HG03439 (cell line): ENCODE measurements around the gene ZNF324.
"Not testable (repeated sequence)": the region's sequence is repeated elsewhere in the genome, so short reads cannot be mapped to it uniquely, and the experiment has no call there.

ENCODE experiments used
- ATAC-seq: cut with Tn5 transposase; IDR thresholded peaks from one replicate; pipeline ENCODE4 v1.9.1; 2021; ENCODE audit warnings: mild to moderate bottlenecking, moderate library complexity; ENCODE audit not compliant: unreplicated experiment

Gene ZNF324

GRCh38 chr19:58470837-58471543, 4.1 kb downstream of the ZNF324 start:
- not testable (repeated sequence) for ATAC-seq

- ATAC-seq = no peak
Observed at GRCh38 chr19:58471736-58472135, 4.9 kb downstream of the ZNF324 start.

- ATAC-seq = no peak
Observed at GRCh38 chr19:58473775-58474174, 6.9 kb downstream of the ZNF324 start.

- no peak for ATAC-seq
Observed at GRCh38 chr19:58474291-58474996, 7.6 kb downstream of the ZNF324 start.

DNA sequence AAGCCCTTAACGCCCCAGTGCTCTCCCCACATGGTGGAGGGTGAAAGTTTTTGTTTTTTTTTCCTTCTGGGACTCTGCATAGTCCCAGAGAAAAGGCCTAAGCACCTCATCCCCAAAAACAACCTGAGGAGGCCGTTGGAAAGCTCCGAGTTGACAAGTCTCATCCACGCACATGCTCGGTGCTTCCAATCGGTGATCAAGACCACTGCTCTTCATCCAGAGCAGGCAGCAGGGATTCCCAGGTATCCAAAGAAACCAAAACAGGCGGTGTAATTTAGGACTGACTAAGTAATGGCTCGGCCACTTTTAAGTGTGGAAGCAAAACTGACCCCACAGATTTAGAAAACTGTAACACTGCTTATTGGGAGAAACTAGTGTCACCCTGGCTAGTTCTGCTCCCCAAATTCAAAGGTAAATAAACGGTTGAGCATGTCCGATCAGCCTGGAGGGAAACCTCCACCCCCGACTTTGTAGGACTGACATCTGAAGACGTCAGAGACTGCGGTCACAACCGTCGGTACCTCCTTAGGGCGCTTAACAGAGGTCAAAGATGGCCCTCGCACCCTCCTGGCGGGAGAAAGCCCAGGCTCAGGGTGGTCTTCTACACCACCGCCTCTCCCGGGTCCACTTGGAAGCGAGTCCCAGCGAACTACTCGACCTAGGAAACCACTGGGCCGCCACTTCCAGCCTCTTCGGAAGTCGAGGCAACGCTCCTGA, 8.3 kb downstream of the ZNF324 start:
- ATAC-seq = peak; percentile 5

GRCh38 chr19:58475714-58476497, 9.0 kb downstream of the ZNF324 start, which contains the start of gene ZNF446:
TSS of gene ZNF446 (plus strand) at chr19:58476352. CDS start at chr19:58477219, 867 bp downstream.
- ATAC-seq = peak; percentile 77

- ATAC-seq = no peak
Observed at GRCh38 chr19:58476498-58477015, 9.7 kb downstream of the ZNF324 start.

GRCh38 chr19:58477130-58477529, 10.2 kb downstream of the ZNF324 start:
- ATAC-seq = no peak

- no peak for ATAC-seq
Observed at GRCh38 chr19:58477871-58478270, 11.0 kb downstream of the ZNF324 start.

GRCh38 chr19:58479303-58479702, 12.4 kb downstream of the ZNF324 start:
- no peak for ATAC-seq

DNA sequence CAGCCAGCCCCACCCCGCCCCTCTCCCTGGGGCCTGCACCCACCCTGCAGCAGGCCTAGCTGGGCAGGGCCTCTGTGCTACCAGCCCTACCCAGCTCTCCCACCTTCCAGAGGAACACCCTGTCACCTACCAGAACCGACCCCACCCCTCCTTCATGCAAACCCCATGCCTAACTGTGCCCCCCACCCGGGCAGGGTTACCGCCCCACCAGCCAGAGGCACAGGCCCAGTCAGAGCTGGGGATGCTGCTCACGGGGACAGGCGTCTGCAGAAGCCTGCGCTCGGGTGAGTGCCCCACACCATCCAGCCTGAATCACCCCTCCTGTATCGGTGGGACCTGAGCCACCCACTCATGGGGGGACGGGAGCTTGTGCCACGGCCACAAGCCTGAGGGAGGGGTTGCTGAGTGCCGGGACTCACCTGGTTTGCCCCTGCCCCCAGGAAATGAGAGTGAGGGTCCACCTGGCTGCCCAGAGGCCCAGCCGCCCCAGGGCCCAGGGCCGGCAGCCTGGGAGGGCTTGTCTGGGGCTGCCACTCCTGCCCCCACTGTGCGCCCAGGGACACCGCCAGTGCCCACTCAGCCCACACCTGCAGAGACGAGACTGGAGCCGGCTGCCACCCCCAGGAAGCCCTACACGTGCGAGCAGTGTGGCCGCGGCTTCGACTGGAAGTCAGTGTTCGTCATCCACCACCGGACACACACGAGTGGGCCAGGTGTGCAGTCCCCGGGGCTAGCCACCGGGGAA, 13.0 kb downstream of the ZNF324 start:
- no peak for ATAC-seq

DNA sequence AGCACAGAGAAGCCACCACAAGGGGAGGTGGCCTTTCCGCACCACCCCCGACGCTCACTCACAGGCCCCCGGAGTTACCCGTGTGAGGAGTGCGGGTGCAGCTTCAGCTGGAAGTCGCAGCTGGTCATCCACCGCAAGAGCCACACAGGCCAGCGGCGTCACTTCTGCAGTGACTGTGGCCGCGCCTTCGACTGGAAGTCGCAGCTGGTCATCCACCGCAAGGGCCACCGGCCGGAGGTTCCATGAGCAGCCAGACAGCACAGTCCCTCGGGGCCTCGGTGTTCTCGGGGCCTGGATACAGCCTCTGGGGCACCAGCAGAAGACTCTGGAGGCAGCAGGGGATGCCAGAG, 13.6 kb downstream of the ZNF324 start:
- no peak for ATAC-seq

DNA sequence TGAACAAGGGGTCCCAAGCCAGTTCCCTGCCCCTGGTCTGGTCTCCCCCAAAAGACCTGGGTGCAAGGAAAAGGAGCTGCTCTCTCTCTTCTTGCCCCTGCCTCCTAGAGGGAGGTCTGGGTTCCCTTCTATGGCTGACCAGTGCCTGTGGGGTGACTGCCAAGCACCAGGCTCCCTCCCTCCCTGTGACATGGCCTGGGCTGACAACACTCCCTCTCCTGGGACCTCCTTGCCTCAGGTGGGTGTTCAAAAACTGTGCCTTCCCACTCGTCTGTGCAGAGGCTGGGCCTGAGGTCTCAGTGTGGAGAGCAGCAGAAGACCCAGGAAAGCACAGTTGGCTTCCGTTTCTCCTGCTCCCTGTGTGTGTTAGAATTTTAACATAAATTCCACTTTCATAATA, 14.0 kb downstream of the ZNF324 start:
- no peak for ATAC-seq

GRCh38 chr19:58482372-58482771, 15.5 kb downstream of the ZNF324 start:
- ATAC-seq = no peak

- ATAC-seq = no peak
Observed at GRCh38 chr19:58483776-58484175, 16.9 kb downstream of the ZNF324 start.

GRCh38 chr19:58484349-58484748, 17.5 kb downstream of the ZNF324 start:
- ATAC-seq = not testable (repeated sequence)

- ATAC-seq = no peak
Observed at GRCh38 chr19:58491393-58491792, 24.5 kb downstream of the ZNF324 start.

DNA sequence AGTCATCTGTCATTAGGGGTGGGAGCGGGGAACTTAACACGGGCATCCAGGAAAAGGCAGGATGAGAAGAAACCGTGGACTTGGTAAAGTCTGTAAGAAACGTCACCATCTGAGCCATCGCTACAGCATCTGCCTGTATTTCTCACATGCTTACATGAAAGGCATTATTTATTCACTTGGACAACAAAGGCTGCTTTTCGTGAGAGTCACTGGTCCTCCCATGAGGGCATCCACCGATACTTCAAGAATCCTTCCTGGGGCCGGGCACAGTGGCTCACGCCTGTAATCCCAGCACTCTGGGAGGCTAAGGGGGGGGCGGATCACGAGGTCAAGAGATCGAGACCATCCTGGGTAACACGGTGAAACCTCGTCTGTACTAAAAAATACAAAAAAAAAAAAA, 25.4 kb downstream of the ZNF324 start:
- no peak for ATAC-seq

GRCh38 chr19:58497634-58498170, 30.8 kb downstream of the ZNF324 start:
- ATAC-seq = no peak
